Thyroid gland (tissue), 4 donors: Measurements from ENCODE around the gene HAS3.

Experiments
- POLR2A ChIP-seq, 2 donors: fragments of 450-650 bp; IDR thresholded peaks; one replicate each; pipeline ENCODE4 v1.6.1; 2017; ENCODE audit warnings: antibody characterized with exemption in 2 of 2, mild to moderate bottlenecking in 2 of 2, moderate library complexity in 1 of 2
- TF ChIP-seq, protein P1 (sequence below), 6 experiments: fragments of 200-600 bp in 3 of 6; fragments of 450-650 bp in 3 of 6; sonication (generic) in 3 of 6; IDR thresholded peaks; one replicate each; pipeline ENCODE4 v1.5.1; 2016 to 2019; ENCODE audit warnings: antibody characterized with exemption in 6 of 6, mild to moderate bottlenecking in 2 of 6, inconsistent platforms in 1 of 6, moderate library complexity in 1 of 6

DNA sequence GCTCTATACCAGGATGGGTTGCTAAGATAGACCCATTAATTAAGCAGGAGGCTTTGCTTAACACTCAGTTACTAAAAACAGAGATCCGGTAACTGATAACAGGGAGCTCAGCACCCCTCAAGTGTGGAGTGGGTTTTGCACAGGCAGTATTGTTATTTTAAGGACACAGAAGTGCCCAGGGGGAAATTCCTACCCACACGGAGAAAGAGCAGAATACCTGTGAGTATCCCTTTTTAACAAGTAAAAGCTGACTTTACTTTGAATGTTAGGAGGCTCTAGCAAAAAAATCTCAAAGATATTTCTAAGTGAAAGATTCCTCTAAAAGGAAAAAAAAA lies 32.8 kb upstream of the HAS3 start:
- TF ChIP-seq, protein P1, sequence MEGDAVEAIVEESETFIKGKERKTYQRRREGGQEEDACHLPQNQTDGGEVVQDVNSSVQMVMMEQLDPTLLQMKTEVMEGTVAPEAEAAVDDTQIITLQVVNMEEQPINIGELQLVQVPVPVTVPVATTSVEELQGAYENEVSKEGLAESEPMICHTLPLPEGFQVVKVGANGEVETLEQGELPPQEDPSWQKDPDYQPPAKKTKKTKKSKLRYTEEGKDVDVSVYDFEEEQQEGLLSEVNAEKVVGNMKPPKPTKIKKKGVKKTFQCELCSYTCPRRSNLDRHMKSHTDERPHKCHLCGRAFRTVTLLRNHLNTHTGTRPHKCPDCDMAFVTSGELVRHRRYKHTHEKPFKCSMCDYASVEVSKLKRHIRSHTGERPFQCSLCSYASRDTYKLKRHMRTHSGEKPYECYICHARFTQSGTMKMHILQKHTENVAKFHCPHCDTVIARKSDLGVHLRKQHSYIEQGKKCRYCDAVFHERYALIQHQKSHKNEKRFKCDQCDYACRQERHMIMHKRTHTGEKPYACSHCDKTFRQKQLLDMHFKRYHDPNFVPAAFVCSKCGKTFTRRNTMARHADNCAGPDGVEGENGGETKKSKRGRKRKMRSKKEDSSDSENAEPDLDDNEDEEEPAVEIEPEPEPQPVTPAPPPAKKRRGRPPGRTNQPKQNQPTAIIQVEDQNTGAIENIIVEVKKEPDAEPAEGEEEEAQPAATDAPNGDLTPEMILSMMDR (IDR thresholded peaks at IDR 0.05): no peak
- TF ChIP-seq POLR2A (IDR thresholded peaks at IDR 0.05): no peak
